Stimulated activated naive CD8-positive, alpha-beta T cell treated with anti-CD3 and anti-CD28 coated beads, Interleukin-15, amount 100 ng/mL, for 72 hours (primary cell): Measurements from ENCODE around the gene FOXK1.
"Not testable (repeated sequence)": the region's sequence is repeated elsewhere in the genome, so short reads cannot be mapped to it uniquely, and the experiment has no call there.

Experiments used
- ATAC-seq: fragments of 150-1000 bp; cut with Tn5 transposase; 2 replicates; pipeline ENCODE4 v1.10.0; 2021; ENCODE audit warnings: mild to moderate bottlenecking, moderate library complexity
- DNase-seq, 2 donors: peaks; one replicate each; pipeline ENCODE4 v3.0.0; 2021 to 2022
- H3K27ac Mint-ChIP-seq, 2 donors: one replicate each; pipeline ENCODE4 v1.8.0; 2022; ENCODE audit warnings: mild to moderate bottlenecking in 2 of 2, mixed read lengths in 2 of 2, moderate library complexity in 2 of 2
- H3K27me3 Mint-ChIP-seq: one replicate; pipeline ENCODE4 v1.8.0; 2022; ENCODE audit warnings: mixed read lengths
- H3K4me1 Mint-ChIP-seq: one replicate; pipeline ENCODE4 v1.8.0; 2022; ENCODE audit warnings: mild to moderate bottlenecking, mixed read lengths
- H3K4me3 Mint-ChIP-seq, 2 donors: one replicate each; pipeline ENCODE4 v1.8.0; 2022; ENCODE audit warnings: mild to moderate bottlenecking in 2 of 2, mixed read lengths in 2 of 2, moderate library complexity in 1 of 2
- H3K9me3 Mint-ChIP-seq, 2 donors: one replicate each; pipeline ENCODE4 v1.8.0; 2022; ENCODE audit warnings: mixed read lengths in 2 of 2

The FOXK1 gene

DNA sequence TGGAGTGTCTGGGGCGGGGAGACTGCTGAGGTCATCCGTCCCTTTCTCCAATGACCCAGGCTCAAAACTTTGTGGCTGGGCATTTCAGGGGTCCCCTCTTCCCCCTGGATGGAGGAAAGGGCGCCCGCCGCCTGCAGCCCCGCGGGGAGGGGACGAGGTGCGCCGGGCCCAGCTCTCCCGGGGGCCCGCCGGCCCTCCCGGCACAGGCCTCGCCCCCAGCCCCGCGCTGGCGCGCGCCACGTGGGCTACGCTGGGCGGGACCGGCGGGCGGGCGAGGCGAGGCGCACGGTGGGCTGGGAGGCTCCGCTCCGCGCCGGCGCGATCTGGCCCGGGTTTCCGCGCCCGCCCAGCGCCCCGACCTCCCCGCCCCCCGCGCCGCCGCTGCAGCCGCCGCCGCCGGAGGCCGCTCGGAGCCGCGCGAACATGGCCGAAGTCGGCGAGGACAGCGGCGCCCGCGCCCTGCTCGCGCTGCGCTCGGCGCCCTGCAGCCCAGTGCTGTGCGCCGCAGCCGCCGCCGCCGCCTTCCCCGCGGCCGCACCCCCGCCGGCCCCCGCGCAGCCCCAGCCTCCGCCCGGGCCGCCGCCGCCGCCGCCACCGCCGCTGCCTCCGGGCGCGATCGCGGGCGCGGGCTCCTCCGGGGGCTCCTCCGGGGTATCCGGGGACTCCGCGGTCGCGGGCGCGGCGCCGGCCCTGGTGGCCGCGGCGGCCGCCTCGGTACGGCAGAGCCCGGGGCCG is at the start of gene FOXK1:
FOXK1 (plus strand) TSS at position 410 of the 735 bp plus-strand sequence; CDS start at position 424, 14 bp downstream.
- Mint-ChIP-seq H3K9me3 (no peaks in the 10 kb centered on the region), H3K4me3 (peak within 1 kb of the TSS; percentile 85 to 95), H3K4me1 (peaks cover 42% of the 10 kb centered on the region), H3K27ac (peak within 1 kb of the TSS; percentile 95 to 98), H3K27me3 (no peaks in the 10 kb centered on the region)
- ATAC-seq = peak; percentile 81
- DNase-seq = peak; percentile 80 to 84

DNA sequence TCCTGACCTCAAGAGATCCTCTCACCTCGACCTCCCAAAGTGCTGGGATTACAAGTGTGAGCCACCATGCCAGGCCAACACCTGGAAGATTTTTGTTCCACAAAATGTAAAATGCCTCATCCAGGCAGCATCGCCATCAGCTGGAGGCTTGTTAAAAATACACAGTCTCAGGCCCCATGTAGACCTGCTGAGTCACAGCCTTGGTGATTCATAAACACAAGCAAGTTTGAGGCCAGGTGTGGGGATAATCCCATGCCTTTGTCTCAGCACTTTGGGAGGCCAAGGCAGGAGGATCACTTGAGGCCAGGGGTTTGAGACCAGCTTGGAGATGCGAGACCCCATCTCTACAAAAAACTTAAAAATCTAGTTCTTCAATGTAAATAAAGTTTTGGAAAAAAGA is 49.1 kb upstream of the FOXK1 start:
- ATAC-seq = peak; percentile 69
- no peak overlapping the region for H3K27ac Mint-ChIP-seq
- H3K4me3 Mint-ChIP-seq = no peak overlapping the region
- H3K9me3 Mint-ChIP-seq = no peaks in the 10 kb centered on the region
- no peaks in the 10 kb centered on the region for H3K4me1 Mint-ChIP-seq
- peaks cover 9% of the 10 kb centered on the region for H3K27me3 Mint-ChIP-seq
- DNase-seq = no peak

DNA sequence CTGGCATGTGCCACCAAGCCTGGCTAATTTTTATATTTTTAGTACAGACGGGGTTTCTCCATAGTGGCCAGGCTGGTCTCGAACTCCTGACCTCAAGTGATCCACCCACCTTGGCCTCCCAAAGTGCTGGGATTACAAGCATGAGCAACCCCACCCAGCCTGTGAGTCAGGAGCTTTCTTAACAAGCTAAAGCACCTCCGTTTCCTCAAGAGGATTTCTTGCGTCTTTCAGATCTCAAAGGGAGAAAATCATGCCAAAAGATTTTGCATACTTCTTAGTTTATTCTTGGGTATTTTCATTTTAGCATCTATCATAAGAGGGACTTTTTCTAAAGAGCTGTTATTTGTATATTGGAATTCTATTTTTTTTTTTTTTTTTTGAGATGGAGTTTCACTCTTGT is 47.9 kb upstream of the FOXK1 start:
- Mint-ChIP-seq H3K27ac (no peak overlapping the region), H3K9me3 (no peaks in the 10 kb centered on the region), H3K4me3 (no peak overlapping the region), H3K4me1 (peaks cover 7% of the 10 kb centered on the region), H3K27me3 (peaks cover 9% of the 10 kb centered on the region)
- DNase-seq = no peak
- no peak for ATAC-seq

DNA sequence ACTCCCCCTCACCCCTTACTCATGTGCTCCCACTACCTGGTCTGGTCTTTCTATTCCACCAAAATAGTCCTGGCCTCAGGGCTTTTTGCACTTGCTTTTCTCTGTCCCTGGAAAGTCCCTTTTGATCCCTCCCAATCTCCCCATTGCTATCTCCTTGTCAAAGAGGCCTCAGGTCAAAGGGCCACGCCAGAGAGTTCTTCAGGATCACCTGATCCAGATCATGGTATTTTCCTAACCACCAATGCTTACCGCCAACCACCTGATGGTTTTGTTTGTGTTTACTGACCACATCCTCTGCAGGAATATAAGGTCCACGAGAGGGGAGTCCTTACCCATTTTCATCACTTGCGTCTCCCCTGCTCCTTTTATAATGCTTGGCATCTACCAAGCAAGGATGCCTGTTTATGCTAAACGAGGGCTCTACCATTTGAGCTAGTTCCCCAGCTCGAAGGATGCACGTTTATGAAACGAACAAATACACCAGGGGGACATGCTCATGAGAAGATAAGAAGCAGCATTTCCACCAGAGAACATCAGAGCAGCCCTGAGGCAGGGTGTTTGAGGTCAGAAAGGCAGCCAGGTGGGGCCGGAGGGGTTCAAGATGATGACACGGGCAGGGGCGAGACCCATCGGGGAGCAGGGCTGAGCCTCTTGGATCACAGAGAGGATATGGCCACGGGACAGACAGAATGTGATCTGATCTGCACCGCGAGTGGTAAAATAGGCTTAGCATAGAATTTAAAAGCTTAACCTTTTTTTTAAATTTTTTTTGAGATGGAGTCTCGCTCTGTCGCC is 43.1 kb upstream of the FOXK1 start:
- Mint-ChIP-seq H3K27ac (no peak overlapping the region), H3K9me3 (no peaks in the 10 kb centered on the region), H3K4me1 (peaks cover 22% of the 10 kb centered on the region), H3K4me3 (no peak overlapping the region), H3K27me3 (no peaks in the 10 kb centered on the region)
- DNase-seq = no peak
- ATAC-seq = no peak

DNA sequence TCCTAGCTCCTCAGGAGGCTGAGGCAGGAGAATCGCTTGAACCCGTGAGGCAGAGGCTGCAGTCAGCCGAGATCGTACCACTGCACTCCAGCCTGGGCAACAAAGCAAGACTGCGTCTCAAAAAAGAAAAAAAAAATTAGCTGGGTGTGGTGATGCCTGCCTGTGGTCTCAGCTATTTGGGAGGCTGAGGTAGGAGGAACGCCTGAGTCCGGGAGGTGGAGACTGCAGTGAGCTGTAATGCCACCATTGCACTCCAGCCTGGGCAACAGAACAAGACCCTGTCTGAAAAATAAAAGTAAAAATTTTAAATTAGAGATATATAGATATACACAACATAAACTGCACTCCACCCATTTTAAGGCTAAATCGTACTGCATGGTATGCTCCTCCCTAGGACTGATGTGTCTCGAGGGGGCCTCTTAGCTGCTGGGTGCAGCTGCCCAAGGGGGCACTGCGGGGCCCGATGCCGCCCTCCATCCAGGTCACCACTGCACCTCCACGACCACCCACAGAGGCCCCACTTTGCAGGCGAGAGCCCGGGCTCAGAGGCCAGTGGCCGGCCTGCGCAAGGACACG is 40.9 kb upstream of the FOXK1 start:
- Mint-ChIP-seq H3K4me3 (peak overlapping the region; percentile 76 to 84), H3K4me1 (peaks cover 22% of the 10 kb centered on the region), H3K27ac (no peak overlapping the region), H3K9me3 (no peaks in the 10 kb centered on the region), H3K27me3 (no peaks in the 10 kb centered on the region)
- DNase-seq = peak in 1 of 2 donors; percentile 15
- peak; percentile 67 for ATAC-seq

DNA sequence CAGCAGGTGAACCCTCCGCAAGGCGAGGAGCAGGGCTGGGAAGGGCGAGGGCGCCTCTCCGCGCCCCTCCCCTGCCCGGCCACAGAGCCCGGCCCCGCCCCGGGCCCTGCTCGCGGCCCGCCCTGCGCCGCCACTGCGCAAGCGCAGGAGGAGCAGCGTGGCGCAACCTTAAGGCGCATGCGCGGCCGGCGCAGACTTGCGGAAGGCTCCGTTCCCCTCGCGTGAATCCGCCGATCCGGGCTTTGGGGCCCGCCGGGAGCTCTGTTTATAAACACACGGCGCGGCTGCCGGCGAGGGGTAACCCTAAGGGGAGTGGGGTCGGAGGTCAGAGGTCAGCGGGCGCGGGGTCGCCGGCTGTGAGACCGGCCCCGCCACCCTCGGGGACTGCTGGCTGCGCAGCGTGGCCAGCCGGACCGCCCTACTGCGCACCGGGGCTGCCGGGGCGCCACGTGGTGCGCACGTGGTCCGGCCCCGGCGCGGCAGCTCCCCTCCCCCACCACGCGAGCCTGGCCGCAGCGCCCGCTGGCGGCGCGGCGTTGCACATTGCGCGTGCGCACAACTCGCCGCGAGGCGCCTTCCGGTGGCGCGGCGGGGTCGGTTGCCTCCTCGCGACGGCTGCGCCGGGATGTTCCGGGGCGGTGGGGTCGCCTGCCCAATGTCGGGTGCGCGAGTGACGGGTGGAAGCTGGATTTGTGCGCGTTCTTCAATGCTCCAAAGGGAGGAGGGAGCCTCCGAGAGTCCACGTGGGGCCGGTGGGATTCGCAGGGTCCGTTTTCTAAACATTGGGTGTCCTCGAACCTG is 40.2 kb upstream of the FOXK1 start:
- Mint-ChIP-seq H3K4me1 (peaks cover 22% of the 10 kb centered on the region), H3K9me3 (no peaks in the 10 kb centered on the region), H3K27me3 (no peaks in the 10 kb centered on the region), H3K4me3 (peak overlapping the region; percentile 90 to 97), H3K27ac (peak overlapping the region; percentile 96 to 99)
- ATAC-seq (peak; percentile 89), DNase-seq (peak; percentile 97 to 99)

DNA sequence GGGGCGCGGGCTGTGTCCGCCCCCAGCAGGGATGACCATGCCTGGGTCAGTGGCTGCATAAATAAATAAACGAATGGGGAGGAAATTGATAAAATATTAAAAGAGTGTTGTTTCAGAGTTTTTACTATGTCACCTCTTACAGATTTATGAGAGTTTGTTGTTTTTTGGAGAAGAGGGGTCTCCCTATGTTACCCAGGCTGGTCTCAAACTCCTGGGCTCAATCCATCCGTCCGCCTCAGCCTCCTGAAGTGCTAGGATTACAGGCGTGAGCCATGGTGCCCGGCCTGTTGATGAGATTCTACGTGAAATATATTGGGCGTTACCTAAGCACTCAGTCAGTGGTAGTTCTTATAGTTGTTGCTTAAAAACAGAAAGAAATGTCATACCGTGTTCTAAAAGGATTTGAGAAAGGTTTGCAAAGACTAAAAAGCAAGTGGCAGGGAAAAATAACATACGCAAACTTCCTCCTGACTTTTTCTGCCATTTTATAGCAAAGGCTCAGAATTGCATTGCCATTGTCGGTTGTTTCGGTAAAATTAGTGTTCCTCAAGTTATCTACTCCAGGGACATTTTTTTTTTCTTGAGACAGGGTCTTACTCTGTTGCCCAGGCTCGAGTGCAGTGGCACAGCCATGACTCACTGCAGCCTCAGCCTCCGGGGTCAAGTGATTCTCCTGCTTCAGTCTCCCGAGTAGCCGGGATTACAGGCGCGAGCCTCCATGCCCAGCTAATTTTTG is 39.5 kb upstream of the FOXK1 start:
- H3K27me3 Mint-ChIP-seq = no peaks in the 10 kb centered on the region
- no peaks in the 10 kb centered on the region for H3K9me3 Mint-ChIP-seq
- H3K4me1 Mint-ChIP-seq = peaks cover 22% of the 10 kb centered on the region
- DNase-seq (no peak), ATAC-seq (no peak)
- peak overlapping the region; percentile 90 to 97 for H3K4me3 Mint-ChIP-seq
- H3K27ac Mint-ChIP-seq = peak overlapping the region; percentile 96 to 99

DNA sequence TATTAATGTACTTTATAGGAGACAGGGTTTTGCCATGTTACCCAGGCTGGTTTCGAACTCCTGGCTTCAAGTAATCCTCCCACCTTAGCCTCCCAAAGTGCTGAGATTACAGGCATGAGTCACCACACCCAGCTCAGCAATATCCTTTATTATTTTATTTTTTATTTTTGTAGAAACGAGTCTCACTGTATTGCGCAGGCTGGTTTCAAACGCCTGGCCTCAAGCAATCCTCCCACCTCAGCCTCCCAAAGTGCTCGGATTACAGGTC is 39.0 kb upstream of the FOXK1 start:
- ATAC-seq, H3K27me3 Mint-ChIP-seq, DNase-seq, H3K9me3 Mint-ChIP-seq: not testable (repeated sequence)
- peak overlapping the region in 1 of 2 donors; percentile 42 for H3K27ac Mint-ChIP-seq
- peak overlapping the region; percentile 90 to 97 for H3K4me3 Mint-ChIP-seq
- peaks cover 22% of the 10 kb centered on the region for H3K4me1 Mint-ChIP-seq

DNA sequence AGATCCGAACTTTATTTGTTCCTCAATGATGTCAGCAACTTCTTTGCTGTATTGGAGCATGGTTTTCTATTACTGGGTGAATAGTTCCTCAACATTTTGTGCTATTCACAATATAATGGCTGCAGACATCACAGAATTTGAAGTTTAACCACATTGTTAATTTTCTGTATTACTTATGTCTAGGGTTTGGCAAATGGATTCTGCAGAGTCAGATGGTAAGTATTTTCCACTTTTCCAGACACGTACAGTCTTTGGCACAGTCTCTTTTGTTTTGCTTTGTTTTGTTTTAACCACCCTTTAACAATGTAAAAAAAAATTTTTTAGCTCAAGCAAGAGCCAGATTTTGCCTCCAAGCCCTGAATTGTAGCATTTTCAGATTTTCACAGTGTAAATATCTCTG is 36.8 kb upstream of the FOXK1 start:
- DNase-seq (no peak), ATAC-seq (no peak)
- H3K4me1 Mint-ChIP-seq = peaks cover 15% of the 10 kb centered on the region

DNA sequence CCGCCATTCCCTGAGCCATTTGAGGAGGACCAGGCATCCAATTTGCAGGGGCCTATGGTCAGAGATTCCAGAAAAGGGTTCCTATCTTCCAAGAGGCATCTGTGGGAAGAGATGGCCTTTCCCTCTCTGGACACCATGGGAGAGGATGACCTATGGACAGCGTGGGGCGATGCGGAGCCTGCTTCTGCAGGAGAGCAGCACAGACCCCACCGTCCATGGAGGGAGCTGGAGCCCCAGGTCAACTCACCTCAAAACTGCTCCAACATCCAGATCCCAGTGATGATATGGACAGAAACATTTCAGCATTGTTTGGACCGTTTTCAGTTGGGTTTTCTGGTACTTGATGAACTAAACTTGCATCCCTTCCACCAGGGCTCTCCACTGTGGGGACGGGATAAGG is 34.0 kb upstream of the FOXK1 start:
- no peak overlapping the region for H3K27ac Mint-ChIP-seq
- H3K27me3 Mint-ChIP-seq = no peaks in the 10 kb centered on the region
- no peaks in the 10 kb centered on the region for H3K4me1 Mint-ChIP-seq
- no peak for DNase-seq
- no peak for ATAC-seq
- H3K4me3 Mint-ChIP-seq = no peak overlapping the region
- H3K9me3 Mint-ChIP-seq = no peaks in the 10 kb centered on the region

More for the DNA sequence above, 36.8 kb upstream of the FOXK1 start:
- no peaks in the 10 kb centered on the region for H3K9me3 Mint-ChIP-seq
- H3K27ac Mint-ChIP-seq = no peak overlapping the region
- H3K27me3 Mint-ChIP-seq = no peaks in the 10 kb centered on the region
- no peak overlapping the region for H3K4me3 Mint-ChIP-seq

DNA sequence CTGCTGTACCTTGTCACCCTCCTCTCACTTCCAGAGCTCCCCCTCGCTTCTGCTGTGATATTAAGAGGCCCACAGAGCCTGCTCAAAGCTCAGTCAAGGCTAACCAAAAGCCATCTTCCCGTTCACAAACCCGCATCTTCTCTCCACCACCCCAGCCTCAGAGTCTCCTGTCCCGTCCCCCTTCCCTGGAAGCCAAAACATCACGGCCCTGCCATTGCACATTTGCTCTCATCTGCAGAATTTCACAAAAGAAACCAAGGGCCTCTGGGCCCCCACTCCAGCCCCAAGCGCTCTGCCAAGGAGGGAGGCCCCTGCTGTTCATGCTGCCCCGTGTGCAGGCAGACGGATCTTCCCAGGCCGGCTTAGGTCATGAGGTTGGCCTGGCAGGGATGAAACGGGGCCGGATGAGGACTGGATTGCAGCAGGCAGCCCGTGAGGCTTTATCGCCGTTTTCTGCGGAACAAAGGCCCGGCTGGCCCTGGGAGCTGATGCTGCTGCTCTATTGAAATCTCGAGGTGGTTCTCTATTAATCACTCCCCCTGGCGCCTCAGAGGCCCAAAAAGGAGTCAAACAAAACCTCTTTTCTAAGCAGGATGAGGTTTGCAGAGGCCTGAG is 31.6 kb upstream of the FOXK1 start:
- H3K4me3 Mint-ChIP-seq = no peak overlapping the region
- ATAC-seq (no peak), DNase-seq (no peak)
- peak overlapping the region in 1 of 2 donors; percentile 7 for H3K27ac Mint-ChIP-seq
- no peaks in the 10 kb centered on the region for H3K27me3 Mint-ChIP-seq
- H3K9me3 Mint-ChIP-seq = no peaks in the 10 kb centered on the region
- no peaks in the 10 kb centered on the region for H3K4me1 Mint-ChIP-seq

DNA sequence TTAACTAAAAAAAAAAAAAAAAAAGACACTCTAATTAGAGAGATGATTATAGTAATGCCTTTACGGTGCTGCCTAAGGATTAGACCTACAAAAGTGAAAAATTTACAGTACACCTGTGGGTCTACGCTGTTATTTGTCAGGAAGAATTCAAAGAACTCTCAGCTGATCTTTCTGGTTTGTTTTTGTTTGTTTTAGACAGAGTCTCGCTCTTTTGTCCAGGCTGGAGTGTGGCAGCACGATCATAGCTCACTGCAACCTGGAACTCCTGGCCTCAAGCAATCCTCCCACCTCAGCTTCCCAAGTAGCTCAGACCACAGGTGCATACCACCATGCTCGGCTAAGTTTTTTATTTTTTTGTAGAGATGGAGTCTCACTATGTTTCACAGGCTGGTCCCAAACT is 28.3 kb upstream of the FOXK1 start:
- no peak for ATAC-seq
- Mint-ChIP-seq H3K9me3 (peaks cover 0 to 13% of the 10 kb centered on the region in 2 donors), H3K4me1 (no peaks in the 10 kb centered on the region), H3K4me3 (no peak overlapping the region), H3K27ac (no peak overlapping the region), H3K27me3 (no peaks in the 10 kb centered on the region)
- no peak for DNase-seq

DNA sequence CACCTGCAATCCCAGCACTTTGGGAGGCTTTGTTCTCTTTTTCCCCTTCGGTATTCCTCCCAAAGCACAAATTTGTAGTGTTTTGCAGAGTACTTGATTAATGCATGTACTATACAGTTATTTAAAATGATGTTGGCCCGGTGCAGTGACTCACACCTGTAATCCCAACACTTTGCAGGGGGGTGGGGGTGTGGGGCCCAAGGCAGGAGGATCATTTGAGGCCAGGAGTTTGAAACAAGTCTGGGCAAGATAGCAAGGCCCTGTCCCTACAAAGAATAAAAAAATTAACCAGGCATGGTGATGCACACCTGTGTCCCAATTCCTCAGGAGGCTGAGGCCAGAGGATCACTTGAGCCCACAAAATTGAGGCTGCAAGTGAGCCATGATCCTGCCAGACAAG is 26.8 kb upstream of the FOXK1 start:
- no peaks in the 10 kb centered on the region for H3K27me3 Mint-ChIP-seq
- DNase-seq = no peak
- H3K4me3 Mint-ChIP-seq = no peak overlapping the region
- H3K9me3 Mint-ChIP-seq = peaks cover 8 to 26% of the 10 kb centered on the region in 2 donors
- no peaks in the 10 kb centered on the region for H3K4me1 Mint-ChIP-seq
- peak overlapping the region in 1 of 2 donors; percentile 57 for H3K27ac Mint-ChIP-seq
- ATAC-seq = no peak

DNA sequence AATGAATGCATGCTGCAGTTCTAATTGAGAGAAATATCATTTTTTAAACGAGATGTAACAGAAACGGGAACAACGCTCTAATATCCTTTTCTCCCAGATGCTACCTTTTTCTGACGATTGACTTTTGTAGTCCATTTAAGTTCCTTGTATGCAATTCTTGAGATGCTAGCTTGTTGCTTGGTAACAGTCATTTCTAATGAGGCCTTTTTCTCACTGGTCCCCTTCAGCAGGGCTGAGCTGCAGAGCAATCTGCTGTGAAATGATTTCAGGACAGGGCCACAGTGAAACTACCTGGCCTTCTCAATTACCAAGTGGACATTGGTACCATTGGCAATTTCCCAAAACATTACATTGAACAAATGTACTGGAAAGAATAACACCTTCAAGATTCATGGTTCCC is 26.2 kb upstream of the FOXK1 start:
- no peak overlapping the region for H3K4me3 Mint-ChIP-seq
- H3K27me3 Mint-ChIP-seq = no peaks in the 10 kb centered on the region
- H3K27ac Mint-ChIP-seq = no peak overlapping the region
- no peak for ATAC-seq
- H3K4me1 Mint-ChIP-seq = no peaks in the 10 kb centered on the region
- DNase-seq = no peak
- H3K9me3 Mint-ChIP-seq = peaks cover 12 to 32% of the 10 kb centered on the region in 2 donors
